PC-3 (cell line): ENCODE measurements around the gene CNDP1. TPM values are rescaled to one million over a fixed set of nuclear protein-coding genes. Genes with fewer than 3 reads are reported as not detected.

Experiments
- ATAC-seq: fragments of 200-7000 bp; cut with Tn5 transposase; 2 replicates; pipeline ENCODE4 v1.9.1; 2020; ENCODE audit warnings: mild to moderate bottlenecking, moderate library complexity
- BruUV-seq: library from RNA; stranded (reverse); fragments of 400-500 nt; replicated peaks from 2 replicates; lab custom pipeline; 2021; lab: Mats Ljungman, UMichigan
- CTCF ChIA-PET: fragments of 300-600 bp; sonication (Branson Sonifier 250); formaldehyde crosslinking; loops from one replicate; lab custom pipeline; 2022; ENCODE audit warnings: antibody characterized with exemption; lab: Charles Lee
- POLR2A ChIA-PET: fragments of 300-600 bp; sonication (Branson Sonifier 250); formaldehyde crosslinking; loops from one replicate; lab custom pipeline; 2022; ENCODE audit warnings: antibody characterized with exemption; ENCODE audit not compliant: unreplicated experiment; lab: Charles Lee
- DNase-seq: peaks from one replicate; pipeline ENCODE4 v3.0.0-alpha.2; 2015
- H2AFZ ChIP-seq: fragments of 300-600 bp; sonication (generic); 2 replicates; pipeline ENCODE4 v1.6.0; 2016; ENCODE audit warnings: antibody characterized with exemption, low read length
- H3F3A ChIP-seq: fragments of 300-600 bp; sonication (generic); one replicate; pipeline ENCODE4 v1.6.0; 2017; ENCODE audit warnings: antibody characterized with exemption, low read length, control low read depth, mild to moderate bottlenecking; ENCODE audit not compliant: unreplicated experiment
- H3K27ac ChIP-seq: fragments of 300-600 bp; sonication (generic); 2 replicates; pipeline ENCODE4 v1.5.1; 2016; ENCODE audit warnings: mild to moderate bottlenecking, low read length
- H3K27me3 ChIP-seq: fragments of 300-600 bp; sonication (generic); 2 replicates; pipeline ENCODE4 v1.6.1; 2016; ENCODE audit warnings: low read length, mixed read lengths
- H3K36me3 ChIP-seq: fragments of 300-600 bp; sonication (generic); 2 replicates; pipeline ENCODE4 v1.6.1; 2016; ENCODE audit warnings: low read depth, mixed run types, low read length, mixed read lengths
- H3K4me1 ChIP-seq: fragments of 300-600 bp; sonication (generic); 2 replicates; pipeline ENCODE4 v1.5.1; 2016; ENCODE audit warnings: low read length; ENCODE audit not compliant: insufficient read depth
- H3K4me2 ChIP-seq: fragments of 300-600 bp; sonication (generic); 2 replicates; pipeline ENCODE4 v1.6.0; 2016; ENCODE audit warnings: low read length
- H3K4me3 ChIP-seq: fragments of 300-600 bp; sonication (generic); 2 replicates; pipeline ENCODE4 v1.5.1; 2016; ENCODE audit warnings: mild to moderate bottlenecking, low read length, mixed read lengths
- H3K79me2 ChIP-seq: fragments of 300-600 bp; sonication (generic); 2 replicates; pipeline ENCODE4 v1.6.1; 2017; ENCODE audit warnings: low read length, mixed read lengths
- H3K9ac ChIP-seq: fragments of 300-600 bp; sonication (generic); 2 replicates; pipeline ENCODE4 v1.6.0; 2016; ENCODE audit warnings: mild to moderate bottlenecking, low read length
- H3K9me2 ChIP-seq: fragments of 300-600 bp; sonication (generic); replicated peaks from 2 replicates; pipeline ENCODE4 v1.6.1; 2016; ENCODE audit warnings: mixed run types, low read length, mixed read lengths
- H3K9me3 ChIP-seq: fragments of 300-600 bp; sonication (generic); 2 replicates; pipeline ENCODE4 v1.6.1; 2016; ENCODE audit warnings: low read length, mixed read lengths
- H4K20me1 ChIP-seq: fragments of 300-600 bp; sonication (generic); 2 replicates; pipeline ENCODE4 v1.6.1; 2016; ENCODE audit warnings: low read length, mixed read lengths
- EZH2 ChIP-seq: fragments of 300-600 bp; sonication (generic); IDR thresholded peaks from one replicate; pipeline ENCODE4 v1.6.1; 2017; ENCODE audit warnings: antibody characterized with exemption, mild to moderate bottlenecking, low read length; ENCODE audit not compliant: unreplicated experiment
- EZH2phosphoT487 ChIP-seq: fragments of 300-600 bp; sonication (generic); IDR thresholded peaks from 2 replicates; pipeline ENCODE4 v1.6.1; 2018; ENCODE audit warnings: mild to moderate bottlenecking, antibody characterized with exemption, low read length, borderline replicate concordance
- intact Hi-C: fragments of 100-400 bp; cut with micrococcal nuclease; formaldehyde crosslinking; loops from 2 replicates; pipeline ENCODE4 v1.9.0; 2023
- total RNA-seq: library from RNA; depleted of rRNA; stranded (reverse); fragments of >200 nt; gene quantifications from 2 replicates; pipeline ENCODE4 v1.2.3, GENCODE V29; 2014
- TF ChIP-seq, protein P1 (sequence below): fragments of 300-600 bp; sonication (generic); conservative IDR thresholded peaks from 2 replicates; pipeline ENCODE4 v1.5.1; 2017; ENCODE audit warnings: antibody characterized with exemption, low read depth, mild to moderate bottlenecking, low read length

CNDP1 gene
- total RNA-seq, 1 experiment from 2014 or later, result not detected

DNA sequence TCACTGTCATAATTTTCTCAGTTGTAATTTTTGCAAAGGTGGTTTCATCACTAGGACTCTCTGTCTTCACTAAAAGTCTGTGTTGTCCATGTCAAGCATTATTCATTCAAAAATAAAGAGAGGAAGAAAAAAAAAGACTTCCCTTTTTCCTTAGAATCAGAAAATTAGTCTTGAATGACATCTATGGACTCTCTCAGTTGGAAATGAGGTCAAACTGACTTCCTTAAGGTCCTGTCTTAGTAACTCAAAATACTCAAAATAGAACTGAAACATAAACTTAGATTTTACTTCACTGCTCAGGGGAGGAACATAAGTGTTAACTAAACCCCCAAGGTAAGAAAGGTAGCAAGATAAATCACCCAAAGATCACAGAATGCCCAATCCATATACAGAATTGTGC, 61.1 kb downstream of the CNDP1 start:
- Histone ChIP-seq H3K36me3 (no peaks in the 10 kb centered on the region), H3K27me3 (no peaks in the 10 kb centered on the region), H3K9ac (no peak overlapping the region), H3K4me3 (peak overlapping the region; percentile 97; the same call in 1 of the 2 replicates), H3K79me2 (peaks cover 41% of the 10 kb centered on the region), H3K9me2 (no peaks in the 10 kb centered on the region), H2AFZ (no peak overlapping the region), H3F3A (no peaks in the 10 kb centered on the region), H3K9me3 (no peaks in the 10 kb centered on the region), H3K4me1 (peaks cover 17% of the 10 kb centered on the region), H3K4me2 (peak overlapping the region; percentile 94), H4K20me1 (no peaks in the 10 kb centered on the region), H3K27ac (no peak overlapping the region)
- ChIA-PET CTCF (no interaction called here), POLR2A (no interaction called here)
- intact Hi-C loops, result no loop called here
- ATAC-seq (no peak), DNase-seq (no peak)
- no peak for TF ChIP-seq EZH2phosphoT487
- TF ChIP-seq EZH2, result no peak
- TF ChIP-seq, protein P1, sequence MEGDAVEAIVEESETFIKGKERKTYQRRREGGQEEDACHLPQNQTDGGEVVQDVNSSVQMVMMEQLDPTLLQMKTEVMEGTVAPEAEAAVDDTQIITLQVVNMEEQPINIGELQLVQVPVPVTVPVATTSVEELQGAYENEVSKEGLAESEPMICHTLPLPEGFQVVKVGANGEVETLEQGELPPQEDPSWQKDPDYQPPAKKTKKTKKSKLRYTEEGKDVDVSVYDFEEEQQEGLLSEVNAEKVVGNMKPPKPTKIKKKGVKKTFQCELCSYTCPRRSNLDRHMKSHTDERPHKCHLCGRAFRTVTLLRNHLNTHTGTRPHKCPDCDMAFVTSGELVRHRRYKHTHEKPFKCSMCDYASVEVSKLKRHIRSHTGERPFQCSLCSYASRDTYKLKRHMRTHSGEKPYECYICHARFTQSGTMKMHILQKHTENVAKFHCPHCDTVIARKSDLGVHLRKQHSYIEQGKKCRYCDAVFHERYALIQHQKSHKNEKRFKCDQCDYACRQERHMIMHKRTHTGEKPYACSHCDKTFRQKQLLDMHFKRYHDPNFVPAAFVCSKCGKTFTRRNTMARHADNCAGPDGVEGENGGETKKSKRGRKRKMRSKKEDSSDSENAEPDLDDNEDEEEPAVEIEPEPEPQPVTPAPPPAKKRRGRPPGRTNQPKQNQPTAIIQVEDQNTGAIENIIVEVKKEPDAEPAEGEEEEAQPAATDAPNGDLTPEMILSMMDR, result no peak
- BruUV-seq, result no TSS peak

DNA sequence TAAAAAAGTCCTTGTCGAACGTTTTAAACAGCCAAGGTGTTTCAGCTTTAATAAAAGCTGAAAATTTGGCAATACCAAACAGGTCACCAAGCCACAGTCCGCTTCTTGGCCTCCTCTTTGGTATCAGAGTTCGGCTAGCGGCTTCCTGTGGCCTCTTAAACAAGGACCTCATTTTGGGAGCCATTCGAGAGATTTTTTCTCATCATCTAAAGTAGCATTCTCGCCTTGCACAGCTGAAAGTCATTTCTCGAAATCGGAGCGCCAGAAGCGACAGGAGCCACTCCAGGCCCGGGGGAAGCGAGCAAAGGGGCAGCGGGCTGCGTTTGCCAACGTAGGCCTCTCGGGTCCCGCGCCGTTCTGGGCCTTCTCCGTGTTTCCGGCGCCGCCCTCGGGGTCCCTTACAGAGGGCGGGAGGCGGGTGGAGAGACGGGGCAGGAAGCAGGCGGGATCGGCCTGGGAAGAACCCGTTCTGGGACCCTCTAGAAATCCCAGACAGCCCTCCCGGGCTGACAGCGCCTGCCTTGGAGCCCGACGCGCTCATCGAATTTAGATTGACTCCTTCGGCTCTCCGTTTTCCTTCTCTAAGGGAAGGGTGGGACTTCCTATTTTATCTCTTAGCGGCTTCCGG, 62.8 kb downstream of the CNDP1 start:
- H3K79me2 ChIP-seq, result peaks cover 58% of the 10 kb centered on the region
- peak overlapping the region; percentile 85 for H3K27ac ChIP-seq
- peak overlapping the region; percentile 100 for H2AFZ ChIP-seq
- ATAC-seq (peak; percentile 42), DNase-seq (no peak)
- TSS peak; percentile 73 for BruUV-seq
- POLR2A ChIA-PET, result no interaction called here
- CTCF ChIA-PET, result no interaction called here
- H3K9me2 ChIP-seq, result no peaks in the 10 kb centered on the region
- TF ChIP-seq EZH2phosphoT487 (no peak), EZH2 (no peak)
- TF ChIP-seq, protein P1, result no peak
- H3K4me1 ChIP-seq, result peaks cover 17% of the 10 kb centered on the region
- H3K27me3 ChIP-seq, result no peaks in the 10 kb centered on the region
- H3K9me3 ChIP-seq, result no peaks in the 10 kb centered on the region
- no peaks in the 10 kb centered on the region for H4K20me1 ChIP-seq
- no peaks in the 10 kb centered on the region for H3K36me3 ChIP-seq
- peak overlapping the region; percentile 94 for H3K4me2 ChIP-seq
- H3K9ac ChIP-seq, result peak overlapping the region; percentile 99
- no peaks in the 10 kb centered on the region for H3F3A ChIP-seq
- intact Hi-C loops, result no loop called here
- peak overlapping the region; percentile 97 for H3K4me3 ChIP-seq

DNA sequence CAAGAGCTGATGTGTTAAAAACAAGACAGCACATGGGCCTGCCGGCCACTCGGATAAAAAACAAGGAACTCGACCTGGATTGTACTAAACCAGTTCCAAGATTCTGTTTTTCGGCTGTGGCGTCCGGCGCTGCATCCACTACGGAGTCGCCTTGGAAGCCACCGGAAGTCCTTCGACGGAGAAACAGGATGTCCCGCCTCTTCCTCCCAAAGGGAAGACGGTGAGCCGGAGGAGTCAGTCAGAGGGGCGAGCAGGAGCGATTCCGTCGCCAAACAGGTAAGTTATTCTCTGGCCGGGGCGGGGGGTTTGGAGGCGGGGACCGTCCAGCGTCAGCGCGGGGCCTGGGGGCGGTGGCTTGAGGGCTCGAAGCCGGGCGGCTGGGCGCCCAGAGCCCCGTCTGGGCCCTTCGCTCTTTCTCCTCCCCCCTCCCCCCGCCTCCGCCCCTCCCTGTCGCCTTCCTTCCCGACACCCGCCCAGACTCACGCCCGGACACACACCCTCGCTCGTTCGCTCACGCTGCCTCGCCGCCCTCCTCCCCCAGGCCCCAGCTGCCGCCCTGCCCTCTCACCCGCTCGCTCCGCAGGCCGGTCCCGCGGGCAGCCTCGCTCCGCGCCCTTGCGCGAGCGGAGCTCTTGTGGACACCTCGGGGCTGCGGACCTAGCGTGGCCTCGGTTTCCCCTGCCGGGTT, 63.5 kb downstream of the CNDP1 start, which contains the start of gene ZNF407:
Gene ZNF407 (plus strand): TSS at position 209 of the 688 bp plus-strand sequence. CDS start 33,150 bp downstream, outside the sequence.
- no peaks in the 10 kb centered on the region for H3K27me3 ChIP-seq
- no peaks in the 10 kb centered on the region for H3K36me3 ChIP-seq
- no peaks in the 10 kb centered on the region for H3K9me2 ChIP-seq
- no peaks in the 10 kb centered on the region for H3F3A ChIP-seq
- TF ChIP-seq EZH2, result no peak
- TF ChIP-seq, protein P1, result no peak
- H4K20me1 ChIP-seq, result no peaks in the 10 kb centered on the region
- ATAC-seq (peak; percentile 84), DNase-seq (peak; percentile 87)
- H3K4me3 ChIP-seq, result peak within 1 kb of the TSS; percentile 97
- peaks cover 64% of the 10 kb centered on the region for H3K79me2 ChIP-seq
- H3K4me2 ChIP-seq, result peak within 1 kb of the TSS; percentile 94
- H2AFZ ChIP-seq, result peak within 1 kb of the TSS; percentile 100
- H3K4me1 ChIP-seq, result peaks cover 17% of the 10 kb centered on the region
- CTCF ChIA-PET, result no interaction called here
- H3K9me3 ChIP-seq, result no peaks in the 10 kb centered on the region
- H3K27ac ChIP-seq, result peak within 1 kb of the TSS; percentile 85
- H3K9ac ChIP-seq, result peak within 1 kb of the TSS; percentile 99
- POLR2A ChIA-PET, result no interaction called here
- intact Hi-C loops, result no loop called here
- no TSS peak for BruUV-seq
